Left kidney (tissue), 8 donors: ENCODE measurements around the gene ZC3H7B. TPM values are rescaled to one million over a fixed set of nuclear protein-coding genes. Genes with fewer than 3 reads are reported as not detected.
"Not testable (repeated sequence)": the region's sequence is repeated elsewhere in the genome, so short reads cannot be mapped to it uniquely, and the experiment has no call there.

Experiments used
- DNase-seq: peaks from one replicate; pipeline ENCODE4 v3.0.0-alpha.2; 2013
- long read RNA-seq, 8 donors: transcript quantifications; one replicate each; lab custom pipeline, GENCODE V29; 2026
- polyA plus RNA-seq: library from polyadenylated mRNA; unstranded; fragments of 120-200 nt; gene quantifications from one replicate; pipeline ENCODE4 v1.2.1, GENCODE V29; 2013; ENCODE audit not compliant: insufficient read length

Gene ZC3H7B
- 80.3 TPM for polyA plus RNA-seq
- long read RNA-seq, donor 1, full-length matches to known transcripts: 3 of 54 reads
- long read RNA-seq, donor 1, partial matches to known transcripts: 51 of 54 reads
- long read RNA-seq, donor 1, other reads (novel, unspliced or antisense): 0 of 54 reads
- long read RNA-seq, donor 2, full-length matches to known transcripts: 2 of 29 reads
- long read RNA-seq, donor 2, partial matches to known transcripts: 27 of 29 reads
- long read RNA-seq, donor 2, other reads (novel, unspliced or antisense): 0 of 29 reads
- long read RNA-seq, donor 3, full-length matches to known transcripts: 1 of 6 reads
- long read RNA-seq, donor 3, partial matches to known transcripts: 5 of 6 reads
- long read RNA-seq, donor 3, other reads (novel, unspliced or antisense): 0 of 6 reads
- long read RNA-seq, donor 4: 0 reads
- long read RNA-seq, donor 5, full-length matches to known transcripts: 10 of 38 reads
- long read RNA-seq, donor 5, partial matches to known transcripts: 28 of 38 reads
- long read RNA-seq, donor 5, other reads (novel, unspliced or antisense): 0 of 38 reads
- long read RNA-seq, donor 6, full-length matches to known transcripts: 1 of 33 reads
- long read RNA-seq, donor 6, partial matches to known transcripts: 32 of 33 reads
- long read RNA-seq, donor 6, other reads (novel, unspliced or antisense): 0 of 33 reads
- long read RNA-seq, donor 7, full-length matches to known transcripts: 5 of 43 reads
- long read RNA-seq, donor 7, partial matches to known transcripts: 38 of 43 reads
- long read RNA-seq, donor 7, other reads (novel, unspliced or antisense): 0 of 43 reads
- long read RNA-seq, donor 8, full-length matches to known transcripts: 1 of 12 reads
- long read RNA-seq, donor 8, partial matches to known transcripts: 11 of 12 reads
- long read RNA-seq, donor 8, other reads (novel, unspliced or antisense): 0 of 12 reads

- peak; percentile 82 for DNase-seq
Measured at GRCh38 chr22:41301085-41302020, at the start of gene ZC3H7B. TSS of gene ZC3H7B (plus strand) at chr22:41301525. CDS start at chr22:41320661, 19,136 bp downstream.

DNA sequence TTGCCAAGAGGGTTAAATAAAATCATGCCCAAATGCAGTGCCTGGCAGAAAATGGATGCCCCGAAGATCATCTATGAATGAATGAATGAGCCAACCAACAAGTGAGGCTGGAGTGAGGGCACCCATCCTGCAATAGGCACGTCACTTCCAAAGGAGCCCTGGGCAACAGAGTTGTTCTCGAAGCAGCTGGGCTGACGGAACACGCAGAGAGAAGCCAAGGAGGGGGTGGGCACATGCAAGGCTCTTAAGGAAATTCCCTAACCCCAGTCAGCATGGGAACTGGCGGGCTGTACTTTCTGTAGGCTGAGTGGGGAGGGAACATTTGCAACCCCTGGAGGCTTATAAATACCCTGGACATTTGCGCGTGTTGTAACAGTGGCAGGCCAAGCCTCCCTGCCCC is 49.0 kb upstream of the ZC3H7B start:
- DNase-seq: no peak

- no peak for DNase-seq
Measured at GRCh38 chr22:41254230-41254629, 47.1 kb upstream of the ZC3H7B start.

DNA sequence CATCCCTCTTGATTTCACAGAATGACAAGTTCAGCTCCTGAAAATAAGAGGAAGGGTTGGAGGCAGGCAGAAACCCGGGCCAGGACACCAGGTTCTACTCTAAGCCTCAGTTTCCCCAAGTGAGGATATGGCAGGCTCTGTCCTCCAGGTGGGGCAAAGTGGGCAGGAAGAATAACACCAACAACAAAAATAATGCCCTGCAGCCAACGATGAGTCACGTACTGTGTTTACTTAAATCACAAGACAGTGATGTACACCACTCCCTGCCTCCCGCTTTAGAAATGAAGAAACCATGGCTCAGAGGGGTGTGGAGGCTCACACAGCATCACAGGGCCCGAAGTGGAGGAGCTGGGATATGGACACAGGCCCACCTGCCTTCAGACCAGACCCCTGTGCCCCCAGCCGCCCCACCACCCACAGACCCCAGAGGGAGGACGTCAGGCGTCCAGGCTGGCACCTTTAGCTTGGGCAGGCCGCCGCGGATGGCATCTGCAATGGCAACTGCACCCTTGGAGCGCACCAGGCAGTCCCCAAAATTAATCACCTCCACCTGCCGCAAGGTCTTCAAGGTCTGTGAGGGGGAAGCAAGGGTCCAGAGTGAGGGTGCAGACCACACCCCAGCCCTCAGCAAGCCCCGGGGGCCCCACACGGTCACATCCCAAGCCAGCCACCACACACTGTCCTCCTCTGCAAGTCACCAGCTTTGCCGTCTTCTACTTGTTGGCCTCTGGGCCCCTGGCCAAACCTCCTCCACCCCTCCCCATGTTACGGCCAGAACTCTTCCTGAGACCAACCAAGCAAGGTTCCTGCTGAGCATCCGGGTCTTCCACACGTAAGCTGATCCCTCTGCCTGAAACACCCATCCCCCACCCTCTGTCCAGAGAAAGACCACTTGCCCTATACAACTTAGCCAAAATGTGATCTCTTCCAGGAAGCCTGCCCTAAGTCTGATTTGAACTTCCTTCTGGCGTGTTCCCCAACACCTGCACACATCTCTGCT is 44.8 kb upstream of the ZC3H7B start:
- DNase-seq: peak; percentile 25

- no peak for DNase-seq
Measured at GRCh38 chr22:41257696-41258095, 43.6 kb upstream of the ZC3H7B start.

- not testable (repeated sequence) for DNase-seq
Measured at GRCh38 chr22:41259756-41260155, 41.6 kb upstream of the ZC3H7B start.

DNA sequence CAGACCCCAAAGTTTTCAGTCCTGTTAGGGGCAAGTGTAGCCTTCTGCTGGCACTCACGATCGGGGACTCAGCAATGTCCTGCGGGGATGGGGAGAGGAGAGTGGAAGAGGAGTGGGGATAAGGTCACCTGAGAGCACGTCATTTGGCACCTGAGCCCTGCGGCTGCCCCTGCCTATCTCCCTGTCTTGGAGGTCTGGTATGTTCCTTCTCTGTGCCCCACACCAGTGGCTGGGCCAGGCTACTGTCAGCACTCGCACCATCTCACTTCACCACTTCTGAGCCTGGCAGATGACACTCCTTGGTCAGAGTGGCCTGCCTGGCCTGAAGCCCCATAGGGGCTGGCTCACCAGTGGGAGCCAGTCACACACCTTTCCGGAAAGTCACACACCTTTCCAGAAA is 40.5 kb upstream of the ZC3H7B start:
- no peak for DNase-seq

- no peak for DNase-seq
Measured at GRCh38 chr22:41261541-41262249, 39.6 kb upstream of the ZC3H7B start.

DNA sequence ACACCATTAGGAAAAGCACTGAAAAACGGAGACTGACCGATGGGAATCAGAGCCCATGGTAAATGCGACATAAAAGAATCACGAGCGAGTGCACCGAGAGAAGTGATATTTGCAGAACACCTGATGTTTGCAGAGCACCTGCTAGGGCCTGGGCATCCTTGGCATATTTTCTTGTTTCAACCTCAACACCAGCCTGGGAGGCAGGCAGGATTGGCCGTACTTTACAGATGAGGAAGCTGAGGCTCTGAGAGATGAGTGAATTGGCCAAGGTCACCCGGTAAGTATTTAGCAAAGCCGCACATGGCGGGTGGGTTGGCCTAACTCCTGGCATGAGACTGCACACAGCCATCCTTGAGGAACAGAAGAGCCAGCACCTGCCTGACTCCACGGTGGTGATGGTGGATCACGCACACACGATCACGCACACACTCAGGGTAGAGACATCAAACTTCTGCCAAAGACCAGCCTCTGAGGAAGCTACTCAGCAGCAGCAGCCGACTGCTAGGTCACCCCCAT is 39.0 kb upstream of the ZC3H7B start:
- DNase-seq: no peak

DNA sequence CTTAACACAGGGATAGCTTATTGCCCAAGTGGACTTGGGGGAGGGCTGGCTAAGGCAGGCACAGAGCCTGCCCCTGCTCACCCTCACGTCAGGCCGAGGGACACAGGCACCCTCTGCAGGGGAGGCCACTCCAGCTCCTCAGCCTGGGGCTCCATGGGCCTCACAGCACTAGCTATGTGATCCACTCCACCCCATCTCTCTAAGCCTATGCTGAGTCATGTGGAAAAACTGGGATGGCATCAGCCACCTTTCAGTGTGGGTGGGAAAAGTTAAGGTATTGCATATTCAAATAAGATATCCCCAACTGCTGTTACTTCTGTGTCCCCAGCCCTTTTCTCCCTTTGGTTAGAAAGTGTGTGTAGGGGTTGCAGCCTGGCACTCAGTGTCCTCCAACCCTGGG is 37.6 kb upstream of the ZC3H7B start:
- no peak for DNase-seq

DNA sequence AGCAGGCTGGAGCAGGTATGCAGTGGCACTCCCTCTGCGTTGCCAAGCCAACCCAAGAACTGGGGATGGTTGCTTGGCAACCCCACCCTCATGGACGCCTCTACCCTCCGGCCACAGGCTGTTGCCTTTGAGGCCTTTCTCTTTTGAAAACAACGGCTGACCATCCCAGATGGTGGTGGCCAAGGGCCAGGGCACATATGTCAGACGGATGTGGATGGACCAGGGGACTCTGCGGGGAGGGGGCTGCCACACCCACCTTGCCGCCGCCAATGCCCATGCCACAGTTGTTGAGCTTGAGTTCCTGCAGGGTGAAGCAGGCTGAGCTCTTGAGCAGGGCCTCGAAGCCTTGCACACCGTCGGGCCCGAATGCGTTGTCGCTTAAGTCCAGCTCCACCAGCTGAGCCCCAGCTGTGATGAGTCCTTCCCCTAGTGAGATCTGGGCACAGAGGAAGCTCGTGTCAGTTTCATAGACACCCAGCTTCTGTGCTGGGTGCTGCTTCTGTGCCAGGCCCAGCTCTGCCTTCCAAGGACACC is 36.9 kb upstream of the ZC3H7B start:
- DNase-seq: no peak

GRCh38 chr22:41267958-41268357 is 33.4 kb upstream of the ZC3H7B start:
- DNase-seq: no peak

- DNase-seq: no peak
Measured at GRCh38 chr22:41271787-41272186, 29.5 kb upstream of the ZC3H7B start.

- no peak for DNase-seq
Measured at GRCh38 chr22:41273128-41273527, 28.2 kb upstream of the ZC3H7B start.

DNA sequence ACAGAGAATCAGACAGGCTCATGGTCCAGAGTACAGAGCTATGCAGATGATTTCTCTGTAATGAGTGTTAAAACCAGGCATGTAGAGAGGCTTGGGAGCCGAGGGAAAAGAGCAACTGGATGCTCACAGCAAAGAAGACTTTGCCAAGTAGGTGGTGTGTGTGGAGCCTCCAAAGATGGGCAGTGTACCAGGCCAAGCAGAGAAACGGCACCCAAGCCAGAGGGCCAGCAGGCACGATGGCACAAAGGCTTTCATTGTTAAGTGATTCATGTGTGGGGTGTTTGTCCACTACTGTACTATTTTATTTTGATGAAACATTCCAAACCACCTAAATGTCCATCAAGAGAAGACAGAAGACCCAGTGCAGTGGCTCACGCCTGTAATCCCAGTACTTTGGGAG is 26.5 kb upstream of the ZC3H7B start:
- DNase-seq: no peak

DNA sequence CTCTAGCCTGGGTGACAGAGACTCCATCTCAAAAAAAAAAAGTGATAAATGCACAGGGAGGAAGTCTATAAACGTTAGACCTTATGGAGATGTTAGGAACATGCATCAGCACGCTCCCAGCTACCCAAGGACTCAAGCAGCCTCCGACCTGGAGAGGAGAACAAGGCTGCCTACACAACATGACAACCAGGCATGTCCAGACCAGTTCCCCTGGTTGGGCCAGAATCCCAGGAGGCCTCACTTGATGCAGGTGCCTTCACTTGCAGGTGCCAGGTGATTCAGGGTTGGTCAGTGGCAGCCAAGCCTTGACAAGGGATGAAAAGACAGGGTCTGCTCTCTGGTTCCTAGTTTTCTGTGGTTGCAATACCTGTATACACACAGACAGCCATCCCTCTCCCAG is 21.3 kb upstream of the ZC3H7B start:
- DNase-seq: no peak

DNA sequence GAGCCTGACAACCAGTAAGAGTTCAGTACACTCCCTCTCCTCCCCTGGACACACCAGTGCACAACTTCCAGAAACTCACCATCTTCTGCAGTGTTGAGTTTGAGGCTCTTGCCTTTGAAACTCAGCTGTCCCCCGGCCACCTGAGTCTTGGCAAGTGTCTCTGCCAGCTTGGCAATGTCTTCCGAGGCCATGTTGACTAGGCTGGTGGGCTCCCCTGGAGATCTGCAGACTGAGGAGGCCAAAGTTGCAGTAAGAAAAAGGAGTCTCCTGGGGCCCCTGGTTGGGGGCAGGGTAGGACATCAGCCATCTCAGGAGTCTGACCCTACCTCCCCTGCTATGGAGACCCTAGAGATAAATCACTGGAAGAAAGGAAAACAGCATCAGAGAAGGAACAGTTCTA is 20.5 kb upstream of the ZC3H7B start:
- no peak for DNase-seq

- DNase-seq: no peak
Measured at GRCh38 chr22:41284465-41284864, 16.9 kb upstream of the ZC3H7B start.

DNA sequence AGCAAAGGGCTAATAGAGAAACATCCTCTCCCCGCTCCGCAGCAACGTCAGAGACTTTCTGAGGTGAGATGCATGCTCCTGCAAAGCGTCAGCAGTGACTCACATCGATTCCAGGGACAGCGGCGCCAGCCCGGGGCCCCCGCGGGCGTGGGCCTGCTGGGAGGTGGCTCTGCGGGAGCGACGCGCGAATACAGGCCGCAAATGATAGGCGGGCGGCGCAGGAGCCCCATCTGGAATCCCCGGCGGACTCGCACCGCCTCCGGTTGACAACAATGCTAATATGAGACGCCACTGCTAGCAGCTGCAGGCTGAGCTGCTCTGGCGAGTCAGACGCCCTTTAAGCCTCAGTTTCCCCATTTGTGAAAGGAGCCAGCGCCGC is 15.9 kb upstream of the ZC3H7B start:
- DNase-seq: no peak
